Panc1 (cell line): ENCODE measurements around the gene UCK1. TPM values are rescaled to one million over a fixed set of nuclear protein-coding genes. Genes with fewer than 3 reads are reported as not detected.

ENCODE experiments used
- ATAC-seq: fragments of 200-7000 bp; cut with Tn5 transposase; 2 replicates; pipeline ENCODE4 v1.9.1; 2020; ENCODE audit warnings: mild to moderate bottlenecking, moderate library complexity
- BruUV-seq: library from RNA; stranded (reverse); fragments of 400-500 nt; replicated peaks from 2 replicates; lab custom pipeline; 2021; lab: Mats Ljungman, UMichigan
- CTCF ChIA-PET: fragments of 300-600 bp; sonication (Branson Sonifier 250); formaldehyde crosslinking; loops from one replicate; lab custom pipeline; 2022; ENCODE audit warnings: antibody characterized with exemption; lab: Charles Lee
- POLR2A ChIA-PET: fragments of 300-600 bp; sonication (Branson Sonifier 250); formaldehyde crosslinking; loops from one replicate; lab custom pipeline; 2022; ENCODE audit warnings: antibody characterized with exemption; lab: Charles Lee
- DNase-seq: peaks from one replicate; pipeline ENCODE4 v3.0.0-alpha.2; 2010; ENCODE audit warnings: low read depth, low spot score
- H3K27ac ChIP-seq: 2 replicates; pipeline ENCODE4 v1.5.1; 2011; ENCODE audit warnings: mild to moderate bottlenecking, low read length, inconsistent platforms
- H3K27me3 ChIP-seq: fragments of 200-500 bp; sonication (Bioruptor generic); 2 replicates; pipeline ENCODE4 v1.6.0; 2014; ENCODE audit warnings: low read length, inconsistent platforms; ENCODE audit not compliant: control insufficient read depth, insufficient read depth
- H3K36me3 ChIP-seq: fragments of 200-500 bp; sonication (Bioruptor generic); 2 replicates; pipeline ENCODE4 v1.5.1; 2014; ENCODE audit warnings: inconsistent platforms, mild to moderate bottlenecking, low read length, moderate library complexity; ENCODE audit not compliant: control insufficient read depth, insufficient read depth
- H3K4me1 ChIP-seq: 2 replicates; pipeline ENCODE4 v1.5.1; 2011; ENCODE audit warnings: inconsistent platforms, mild to moderate bottlenecking, low read length, moderate library complexity; ENCODE audit not compliant: control insufficient read depth, insufficient read depth
- H3K4me3 ChIP-seq, 2 experiments: 2 replicates each; pipeline ENCODE4 v1.5.1; 2011 to 2012; ENCODE audit warnings: low read depth in 2 of 2, low read length in 2 of 2, mild to moderate bottlenecking in 2 of 2, inconsistent platforms in 1 of 2, moderate library complexity in 1 of 2
- H3K9me3 ChIP-seq: fragments of 200-500 bp; sonication (Bioruptor generic); 2 replicates; pipeline ENCODE4 v1.5.1; 2014; ENCODE audit warnings: low read depth, mild to moderate bottlenecking, inconsistent platforms, low read length, moderate library complexity; ENCODE audit not compliant: control insufficient read depth, insufficient read depth
- POLR2AphosphoS5 ChIP-seq: IDR thresholded peaks from 2 replicates; pipeline ENCODE4 v1.6.1; 2012; ENCODE audit warnings: mild to moderate bottlenecking, low read depth, low read length, moderate library complexity
- SIN3A ChIP-seq: IDR thresholded peaks from 2 replicates; pipeline ENCODE4 v1.6.1; 2012; ENCODE audit warnings: low read depth, mild to moderate bottlenecking, low read length, moderate library complexity, borderline replicate concordance; ENCODE audit not compliant: insufficient read depth
- TCF7L2 ChIP-seq: IDR thresholded peaks from 2 replicates; pipeline ENCODE4 v1.6.1; 2011; ENCODE audit warnings: mild to moderate bottlenecking, low read depth, low read length, inconsistent platforms
- in situ Hi-C: cut with HindIII; loops from 2 replicates; pipeline ENCODE4 v1.10.0; 2016; ENCODE audit warnings: low sequenced_read_pairs, low pct_unique_long_range_greater_than_20kb
- intact Hi-C: fragments of 100-400 bp; cut with micrococcal nuclease; formaldehyde crosslinking; loops from one replicate; pipeline ENCODE4 v1.10.0; 2022; ENCODE audit not compliant: unreplicated experiment
- total RNA-seq: library from RNA; stranded (reverse); gene quantifications from one replicate; pipeline ENCODE4 v1.2.1, GENCODE V29; 2021; ENCODE audit not compliant: unreplicated experiment
- TF ChIP-seq, protein P1 (sequence below): fragments of 450-650 bp; IDR thresholded peaks from 2 replicates; pipeline ENCODE4 v1.5.1; 2017; ENCODE audit warnings: mild to moderate bottlenecking
- TF ChIP-seq, protein P2 (sequence below), 2 experiments: IDR thresholded peaks; 2 replicates each; pipeline ENCODE4 v1.6.1; 2011 to 2012; ENCODE audit warnings: low read depth in 2 of 2, control low read depth in 1 of 2, low read length in 1 of 2, mild to moderate bottlenecking in 1 of 2, moderate library complexity in 1 of 2; ENCODE audit not compliant: insufficient read depth in 1 of 2

The UCK1 gene
- total RNA-seq, 1 experiment from 2014 or later = 30.2 TPM

DNA sequence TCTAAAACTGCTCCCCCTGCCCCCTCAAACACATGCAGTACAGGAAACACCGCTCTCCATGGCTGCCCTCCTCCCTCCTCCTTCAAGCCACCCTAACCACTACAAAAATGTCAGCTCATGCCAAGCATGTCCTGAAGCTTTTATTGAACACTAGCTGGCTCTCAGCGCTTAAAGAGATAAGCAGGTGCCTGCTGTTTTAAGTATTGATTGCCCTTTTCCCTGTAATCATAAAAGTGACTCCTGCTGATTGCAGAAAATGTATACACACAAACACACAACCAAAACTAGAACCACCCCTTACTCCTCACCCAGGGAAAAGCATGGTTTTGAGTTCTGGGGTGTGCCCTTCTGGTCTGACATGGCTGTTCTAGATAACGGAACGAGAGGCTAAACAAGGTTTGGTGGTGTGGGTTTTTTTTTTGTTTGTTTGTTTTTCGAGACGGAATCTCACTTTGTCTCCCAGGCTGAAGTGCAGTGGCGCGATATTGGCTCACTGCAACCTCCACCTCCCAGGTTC, 3.7 kb upstream of the UCK1 start:
- Histone ChIP-seq H3K27me3 (no peaks in the 10 kb centered on the region), H3K4me3 (no peak overlapping the region), H3K36me3 (no peaks in the 10 kb centered on the region), H3K9me3 (no peaks in the 10 kb centered on the region), H3K27ac (no peak overlapping the region), H3K4me1 (peaks cover 9% of the 10 kb centered on the region)
- TF ChIP-seq POLR2AphosphoS5 (no peak), TCF7L2 (peak; percentile 63; the same call in 1 of the 2 replicates)
- intact Hi-C loops (no loop called here), in situ Hi-C loops (no loop called here)
- ATAC-seq = no peak
- POLR2A ChIA-PET = interaction anchor here (0.7 kb wide), 1 partner anchor 14 kb away, joined by 6 read pairs; no protein-coding TSS in a partner anchor
- CTCF ChIA-PET = no interaction called here
- no TSS peak for BruUV-seq
- no peak for DNase-seq

DNA sequence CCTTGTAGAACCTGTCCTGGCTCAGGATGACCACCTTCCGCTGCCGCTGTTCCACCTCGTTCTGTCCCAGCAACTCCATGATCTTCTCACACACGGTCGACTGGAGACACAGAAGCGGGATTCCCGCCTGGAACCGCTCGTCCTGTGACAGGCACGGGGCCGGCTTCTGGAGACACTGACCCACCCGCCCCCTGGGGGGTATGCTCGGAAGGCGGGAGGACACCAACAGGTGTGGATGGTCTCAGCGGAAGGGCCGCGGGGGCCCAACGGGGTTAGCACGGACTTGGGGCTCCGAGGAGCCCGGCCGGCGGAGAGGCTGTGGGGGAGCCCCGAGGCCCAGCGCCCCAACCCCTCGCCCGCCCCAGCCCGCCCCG, 530 bp downstream of the UCK1 start:
- TF ChIP-seq, protein P1, sequence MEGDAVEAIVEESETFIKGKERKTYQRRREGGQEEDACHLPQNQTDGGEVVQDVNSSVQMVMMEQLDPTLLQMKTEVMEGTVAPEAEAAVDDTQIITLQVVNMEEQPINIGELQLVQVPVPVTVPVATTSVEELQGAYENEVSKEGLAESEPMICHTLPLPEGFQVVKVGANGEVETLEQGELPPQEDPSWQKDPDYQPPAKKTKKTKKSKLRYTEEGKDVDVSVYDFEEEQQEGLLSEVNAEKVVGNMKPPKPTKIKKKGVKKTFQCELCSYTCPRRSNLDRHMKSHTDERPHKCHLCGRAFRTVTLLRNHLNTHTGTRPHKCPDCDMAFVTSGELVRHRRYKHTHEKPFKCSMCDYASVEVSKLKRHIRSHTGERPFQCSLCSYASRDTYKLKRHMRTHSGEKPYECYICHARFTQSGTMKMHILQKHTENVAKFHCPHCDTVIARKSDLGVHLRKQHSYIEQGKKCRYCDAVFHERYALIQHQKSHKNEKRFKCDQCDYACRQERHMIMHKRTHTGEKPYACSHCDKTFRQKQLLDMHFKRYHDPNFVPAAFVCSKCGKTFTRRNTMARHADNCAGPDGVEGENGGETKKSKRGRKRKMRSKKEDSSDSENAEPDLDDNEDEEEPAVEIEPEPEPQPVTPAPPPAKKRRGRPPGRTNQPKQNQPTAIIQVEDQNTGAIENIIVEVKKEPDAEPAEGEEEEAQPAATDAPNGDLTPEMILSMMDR = no peak; the same call in 1 of the 2 replicates
- TF ChIP-seq TCF7L2 = no peak
- TF ChIP-seq POLR2AphosphoS5 = no peak
- TF ChIP-seq SIN3A = no peak
- TF ChIP-seq, protein P2, sequence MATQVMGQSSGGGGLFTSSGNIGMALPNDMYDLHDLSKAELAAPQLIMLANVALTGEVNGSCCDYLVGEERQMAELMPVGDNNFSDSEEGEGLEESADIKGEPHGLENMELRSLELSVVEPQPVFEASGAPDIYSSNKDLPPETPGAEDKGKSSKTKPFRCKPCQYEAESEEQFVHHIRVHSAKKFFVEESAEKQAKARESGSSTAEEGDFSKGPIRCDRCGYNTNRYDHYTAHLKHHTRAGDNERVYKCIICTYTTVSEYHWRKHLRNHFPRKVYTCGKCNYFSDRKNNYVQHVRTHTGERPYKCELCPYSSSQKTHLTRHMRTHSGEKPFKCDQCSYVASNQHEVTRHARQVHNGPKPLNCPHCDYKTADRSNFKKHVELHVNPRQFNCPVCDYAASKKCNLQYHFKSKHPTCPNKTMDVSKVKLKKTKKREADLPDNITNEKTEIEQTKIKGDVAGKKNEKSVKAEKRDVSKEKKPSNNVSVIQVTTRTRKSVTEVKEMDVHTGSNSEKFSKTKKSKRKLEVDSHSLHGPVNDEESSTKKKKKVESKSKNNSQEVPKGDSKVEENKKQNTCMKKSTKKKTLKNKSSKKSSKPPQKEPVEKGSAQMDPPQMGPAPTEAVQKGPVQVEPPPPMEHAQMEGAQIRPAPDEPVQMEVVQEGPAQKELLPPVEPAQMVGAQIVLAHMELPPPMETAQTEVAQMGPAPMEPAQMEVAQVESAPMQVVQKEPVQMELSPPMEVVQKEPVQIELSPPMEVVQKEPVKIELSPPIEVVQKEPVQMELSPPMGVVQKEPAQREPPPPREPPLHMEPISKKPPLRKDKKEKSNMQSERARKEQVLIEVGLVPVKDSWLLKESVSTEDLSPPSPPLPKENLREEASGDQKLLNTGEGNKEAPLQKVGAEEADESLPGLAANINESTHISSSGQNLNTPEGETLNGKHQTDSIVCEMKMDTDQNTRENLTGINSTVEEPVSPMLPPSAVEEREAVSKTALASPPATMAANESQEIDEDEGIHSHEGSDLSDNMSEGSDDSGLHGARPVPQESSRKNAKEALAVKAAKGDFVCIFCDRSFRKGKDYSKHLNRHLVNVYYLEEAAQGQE (IDR thresholded peaks at IDR 0.05; ENCODE audit: insufficient read depth in 1 of 2, low read depth in 2 of 2, low read length in 1 of 2) = no peak
- POLR2A ChIA-PET = no interaction called here
- DNase-seq = no peak
- Histone ChIP-seq H3K4me1 (peaks cover 11% of the 10 kb centered on the region), H3K27ac (peak overlapping the region; percentile 69), H3K36me3 (no peaks in the 10 kb centered on the region), H3K4me3 (peak overlapping the region; percentile 66 to 68), H3K9me3 (no peaks in the 10 kb centered on the region), H3K27me3 (no peaks in the 10 kb centered on the region)
- peak; percentile 54 for ATAC-seq
- intact Hi-C loops = no loop called here
- in situ Hi-C loops = no loop called here
- BruUV-seq = no TSS peak
- CTCF ChIA-PET = no interaction called here
